Heart right ventricle (tissue), 16 donors: ENCODE results near the gene USP5. TPM values are rescaled to one million over a fixed set of nuclear protein-coding genes. Genes with fewer than 3 reads are reported as not detected.

Experiments
- ATAC-seq, 8 donors: fragments of 200-7000 bp; cut with Tn5 transposase; one replicate each; pipeline ENCODE4 v1.9.1; 2020; ENCODE audit warnings: mild to moderate bottlenecking in 8 of 8, moderate library complexity in 8 of 8, moderate number of reproducible peaks in 1 of 8
- DNase-seq, 2 donors: peaks; one replicate each; pipeline ENCODE4 v3.0.0-alpha.2; 2020
- H3K27ac ChIP-seq, 10 donors: fragments of 200-600 bp; sonication (generic) in 2 of 10; one replicate each; pipeline versions ENCODE4 v1.5.0 to v1.8.0; 2020 to 2022; ENCODE audit warnings: mild to moderate bottlenecking in 3 of 10
- H3K27me3 ChIP-seq, 7 donors: fragments of 200-600 bp; one replicate each; pipeline ENCODE4 v1.8.0; 2021 to 2022; ENCODE audit warnings: mild to moderate bottlenecking in 2 of 7
- H3K36me3 ChIP-seq, 9 donors: fragments of 200-600 bp; sonication (generic) in 1 of 9; one replicate each; pipeline versions ENCODE4 v1.5.0 to v1.8.0; 2020 to 2022; ENCODE audit warnings: mild to moderate bottlenecking in 2 of 9
- H3K4me1 ChIP-seq, 9 donors: fragments of 200-600 bp; sonication (generic) in 1 of 9; one replicate each; pipeline versions ENCODE4 v1.5.0 to v1.8.0; 2020 to 2022; ENCODE audit warnings: mild to moderate bottlenecking in 4 of 9
- H3K4me3 ChIP-seq, 10 donors: fragments of 200-600 bp; sonication (generic) in 2 of 10; one replicate each; pipeline versions ENCODE4 v1.5.0 to v1.8.0; 2020 to 2022; ENCODE audit warnings: mild to moderate bottlenecking in 7 of 10, moderate library complexity in 2 of 10
- H3K9me3 ChIP-seq, 11 donors: fragments of 200-600 bp in 10 of 11; sonication (generic) in 2 of 11; one replicate each; pipeline versions ENCODE4 v1.5.0 to v1.8.0; 2013 to 2022; ENCODE audit warnings: mild to moderate bottlenecking in 2 of 11, control low read depth in 1 of 11, moderate library complexity in 1 of 11
- CTCF ChIP-seq, 9 donors: fragments of 200-600 bp; sonication (generic) in 2 of 9; IDR thresholded peaks; one replicate each; pipeline versions ENCODE4 v1.5.0 to v1.8.0; 2021 to 2022; ENCODE audit warnings: antibody characterized with exemption in 9 of 9, mild to moderate bottlenecking in 5 of 9, moderate library complexity in 1 of 9
- WGBS, 2 donors: extraction: QIAGEN DNeasy Blood & Tissue Kit; methylation state at CpG; one replicate each; pipeline ENCODE4 v1.1.7; 2013; ENCODE audit warnings: inconsistent platforms in 1 of 2; 5-methylcytosine and 5-hydroxymethylcytosine counted together
- intact Hi-C, 10 donors: fragments of 100-400 bp; cut with DNase I; formaldehyde crosslinking; loops; one replicate each; pipeline versions ENCODE4 v1.11.1 to v1.14.2; 2022
- polyA plus RNA-seq, 2 donors: library from polyadenylated mRNA; stranded (reverse); fragments of 200-250 nt; gene quantifications; one replicate each; pipeline ENCODE4 v1.2.3, GENCODE V29; 2013
- total RNA-seq, 10 donors: library from RNA; stranded (reverse); fragmentation: NEBNext Ultra II Directional in 3 of 10; extraction: Animal tissue kit (Norgen Biotek cat#: 25700) in 3 of 10; gene quantifications; one replicate each; pipeline versions ENCODE4 v1.2.1 to v1.2.4, GENCODE V29; 2021 to 2023
- donor health status: Arrhythmogenic right ventricular cardiomyopathy.
- donor health status: ischemic (EF 13 %, LVEDD 7.1; RV severe dilation, severe dysfunction).
- donor health status: healthy with polysubstance abuse.
- donor health status: DM: no; HTN: yes; CAD: no.
- donor health status: DM: no; HTN: no; CAD: no.
- donor health status: ischemic (EF 25% LVEDD 6.9; RV normal size, moderate dysfunction).
- donor health status: ischemic (EF 25% LVEDD 5.7; RV mildly dilated, moderate dysfunction).
- donor health status: healthy.
- donor health status: DM: yes; HTN: yes; CAD: no.
- donor health status: Ischemic cardiomyopathy.
- donor health status: ischemic (EF 35%, LVEDD 5.7; RV mildly dilated, moderate dysfunction).
- donor health status: nonischemic (EF 11% LVEDD 7.7; RV severe dilation, severe dysfunction).
- donor health status: DM: yes; HTN: yes; CAD: no.
- donor health status: PGD.
- donor health status: ischemic (EF 29% LVEDD 5.4; RV normal size, mild dysfunction).
- donor health status: nonischemic (EF 23%, LVEDD 6.1; RV moderate dilation, normal function).

USP5 gene
- total and polyA plus RNA-seq, 12 donors: 17.6 to 95.5 (median 73.0) TPM

DNA sequence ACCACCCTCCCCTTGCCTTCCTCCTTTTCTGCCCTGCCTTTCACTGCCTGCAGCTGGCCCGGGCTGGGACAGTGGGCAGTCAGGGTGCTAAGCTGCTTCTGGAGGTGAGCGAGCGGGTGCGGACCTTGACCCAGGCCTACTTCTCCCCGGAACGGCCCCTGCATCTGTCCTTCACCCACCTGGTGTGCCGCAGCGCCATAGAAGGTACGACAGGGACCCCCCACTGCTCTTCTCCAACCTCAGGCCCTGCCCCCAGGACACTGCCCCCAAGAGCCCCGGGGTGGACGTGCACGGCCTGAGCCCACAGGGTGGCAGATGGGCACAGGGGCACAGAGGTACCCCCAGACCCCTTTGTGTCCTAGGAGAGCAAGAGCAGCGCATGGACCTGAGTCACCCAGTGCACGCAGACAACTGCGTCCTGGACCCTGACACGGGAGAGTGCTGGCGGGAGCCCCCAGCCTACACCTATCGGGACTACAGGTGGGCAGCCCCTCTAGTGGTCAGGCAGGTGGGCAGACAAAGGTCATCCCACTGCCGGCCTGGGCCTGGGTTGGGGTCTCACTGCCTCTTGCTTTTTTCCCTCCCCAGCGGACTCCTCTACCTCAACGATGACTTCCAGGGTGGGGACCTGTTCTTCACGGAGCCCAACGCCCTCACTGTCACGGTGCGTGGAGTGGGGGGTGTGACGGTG is 14.4 kb upstream of the USP5 start:
- H3K36me3 ChIP-seq: peaks cover 0 to 76% (median 20%) of the 10 kb centered on the region in 9 donors
- 94 to 95% methylated on average over 26 of the region's 26 CpGs for WGBS, 2 donors
- H3K27me3 ChIP-seq: no peaks in the 10 kb centered on the region
- intact Hi-C loops: no loop called here
- DNase-seq (no peak), ATAC-seq (no peak)
- peaks cover 0 to 54% (median 6%) of the 10 kb centered on the region in 9 donors for H3K4me1 ChIP-seq
- H3K27ac ChIP-seq: no peak overlapping the region
- no peak for TF ChIP-seq CTCF (IDR thresholded peaks at IDR 0.05)
- no peaks in the 10 kb centered on the region for H3K9me3 ChIP-seq
- H3K4me3 ChIP-seq: no peak overlapping the region

DNA sequence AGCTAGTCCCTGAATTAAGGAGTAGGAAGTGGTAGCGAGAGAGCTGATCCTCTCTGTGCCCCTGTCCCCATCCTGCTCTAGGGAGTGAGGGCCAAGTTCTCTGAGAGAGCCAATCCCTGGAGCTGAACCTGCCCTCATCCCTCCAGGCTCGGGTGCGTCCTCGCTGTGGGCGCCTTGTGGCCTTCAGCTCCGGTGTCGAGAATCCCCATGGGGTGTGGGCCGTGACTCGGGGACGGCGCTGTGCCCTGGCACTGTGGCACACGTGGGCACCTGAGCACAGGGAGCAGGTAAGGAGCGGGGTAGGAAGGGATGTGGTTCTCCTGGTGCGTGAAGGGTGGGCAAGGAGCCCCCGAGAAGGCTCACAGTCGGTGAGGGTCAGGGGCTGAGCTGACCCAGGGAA is 13.1 kb upstream of the USP5 start:
- Histone ChIP-seq H3K27me3 (no peaks in the 10 kb centered on the region), H3K4me1 (peaks cover 0 to 51% (median 6%) of the 10 kb centered on the region in 9 donors), H3K36me3 (peaks cover 0 to 82% (median 20%) of the 10 kb centered on the region in 9 donors), H3K27ac (no peak overlapping the region), H3K9me3 (no peaks in the 10 kb centered on the region), H3K4me3 (no peak overlapping the region)
- ATAC-seq: peak in 1 of 8 donors; percentile 3
- WGBS, 2 donors: 93 to 95% methylated on average over 16 of the region's 16 CpGs
- TF ChIP-seq CTCF (IDR thresholded peaks at IDR 0.05): no peak
- DNase-seq: no peak
- intact Hi-C loops: no loop called here

DNA sequence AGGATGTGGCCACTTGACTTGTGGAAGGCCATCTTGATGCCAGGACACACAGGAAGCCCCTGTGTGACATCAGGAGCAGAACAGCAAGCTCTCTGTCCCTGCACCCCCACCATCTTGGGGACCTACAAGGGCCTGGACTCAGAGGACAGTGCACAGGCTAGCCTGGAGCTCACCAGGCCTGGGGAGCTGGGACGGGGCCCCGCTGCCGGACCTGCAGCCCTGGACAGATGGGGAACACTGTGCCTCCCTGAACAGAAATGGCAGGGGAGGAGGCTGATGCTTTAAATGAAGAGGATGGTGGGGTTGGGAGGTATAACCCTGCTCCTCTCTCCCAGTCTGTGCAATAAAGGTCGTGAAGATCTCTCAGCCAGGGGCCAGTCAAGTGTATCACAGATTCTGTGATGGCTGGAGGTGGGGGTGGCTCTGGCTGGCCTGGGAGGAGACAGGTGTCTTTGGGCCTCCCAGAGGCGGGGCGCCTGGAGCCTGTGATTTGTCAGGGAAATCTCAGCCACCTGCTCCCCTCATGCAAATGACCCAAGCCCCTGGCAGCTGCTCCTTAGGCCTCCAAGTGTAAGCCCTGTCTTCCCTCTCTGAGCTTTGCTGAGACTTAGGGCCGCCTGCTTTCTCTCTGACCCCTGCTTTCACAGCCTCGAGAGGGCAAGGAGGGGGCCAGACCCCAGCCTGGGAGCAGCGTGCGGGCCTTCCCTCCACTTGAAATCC is 12.3 kb upstream of the USP5 start:
- no peak for TF ChIP-seq CTCF (IDR thresholded peaks at IDR 0.05)
- Histone ChIP-seq H3K9me3 (no peaks in the 10 kb centered on the region), H3K36me3 (peaks cover 0 to 82% (median 23%) of the 10 kb centered on the region in 9 donors), H3K4me1 (peaks cover 0 to 45% (median 6%) of the 10 kb centered on the region in 9 donors), H3K4me3 (no peak overlapping the region), H3K27me3 (no peaks in the 10 kb centered on the region), H3K27ac (peak overlapping the region in 2 of 10 donors; percentile 56 to 67)
- peak in 2 of 8 donors; percentile 1 for ATAC-seq
- DNase-seq: no peak
- intact Hi-C loops: no loop called here
- 82 to 87% methylated on average over 10 of the region's 10 CpGs for WGBS, 2 donors

DNA sequence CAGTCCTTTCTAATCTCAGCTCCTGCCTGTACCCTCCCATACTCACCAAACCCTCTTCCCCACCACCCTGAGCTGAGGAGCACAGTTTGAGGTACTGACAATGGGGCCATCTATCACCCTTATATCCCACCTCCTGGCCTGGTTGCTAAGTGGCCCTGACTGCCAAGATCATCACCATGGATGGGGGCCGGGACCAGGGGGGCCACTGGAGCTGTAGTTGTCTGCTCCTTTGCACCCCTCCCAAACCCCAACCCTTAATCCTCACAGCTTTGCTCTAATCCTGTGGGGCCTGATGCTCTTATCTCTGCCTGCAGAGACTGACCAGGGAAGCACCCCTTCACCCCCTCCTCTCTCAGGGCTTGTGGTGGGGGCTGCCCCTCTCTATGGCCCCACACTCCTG is 11.6 kb upstream of the USP5 start:
- DNase-seq (no peak), ATAC-seq (peak in 5 of 8 donors; percentile 1 to 20 (median 7))
- peaks cover 0 to 38% (median 0%) of the 10 kb centered on the region in 9 donors for H3K4me1 ChIP-seq
- no peaks in the 10 kb centered on the region for H3K27me3 ChIP-seq
- intact Hi-C loops: no loop called here
- H3K36me3 ChIP-seq: peaks cover 0 to 83% (median 30%) of the 10 kb centered on the region in 9 donors
- TF ChIP-seq CTCF (IDR thresholded peaks at IDR 0.05): no peak
- peak overlapping the region in 3 of 10 donors; percentile 56 to 67 (median 56) for H3K27ac ChIP-seq
- H3K9me3 ChIP-seq: no peaks in the 10 kb centered on the region
- no peak overlapping the region for H3K4me3 ChIP-seq
- 42 to 47% methylated on average over 1 of the region's 1 CpG for WGBS, 2 donors
